GM12878 (cell line): ENCODE data around the gene SELENOP. TPM values are rescaled to one million over a fixed set of nuclear protein-coding genes. Genes with fewer than 3 reads are reported as not detected.
A peak's percentile ranks its signal among the peaks of the same experiment; 100 is the strongest.

Experiments
- BACH1 ChIP-seq: fragments of 450-650 bp; IDR thresholded peaks from 2 replicates; pipeline ENCODE4 v1.6.1; 2017; ENCODE audit warnings: mild to moderate bottlenecking, borderline replicate concordance
- CBFB ChIP-seq: IDR thresholded peaks from 2 replicates; pipeline ENCODE4 v1.6.1; 2016; ENCODE audit warnings: antibody characterized with exemption, low read depth
- CBX5 ChIP-seq: sonication (generic); IDR thresholded peaks from 2 replicates; pipeline ENCODE4 v1.6.1; 2016; ENCODE audit warnings: low read depth, moderate library complexity, mild to moderate bottlenecking, inconsistent platforms
- GABPA ChIP-seq: IDR thresholded peaks from 2 replicates; pipeline ENCODE4 v1.6.1; 2014; ENCODE audit warnings: antibody characterized with exemption, low read depth, mild to moderate bottlenecking, inconsistent platforms
- HCFC1 ChIP-seq: fragments of 150-350 bp; IDR thresholded peaks from 2 replicates; pipeline ENCODE4 v1.6.1; 2014; ENCODE audit warnings: low read length
- NR2F1 ChIP-seq: fragments of 450-650 bp; conservative IDR thresholded peaks from 2 replicates; pipeline ENCODE4 v1.6.1; 2017; ENCODE audit warnings: mild to moderate bottlenecking
- SMAD5 ChIP-seq: IDR thresholded peaks from 2 replicates; pipeline ENCODE4 v1.6.1; 2016; ENCODE audit warnings: antibody characterized with exemption, low read depth
- TBL1XR1 ChIP-seq: IDR thresholded peaks from 2 replicates; pipeline ENCODE4 v1.6.1; 2012; ENCODE audit warnings: low read depth, low read length, improper control_type of control experiment
- ZNF24 ChIP-seq: fragments of 450-650 bp; IDR thresholded peaks from 2 replicates; pipeline ENCODE4 v1.6.1; 2017; ENCODE audit warnings: antibody characterized with exemption, mild to moderate bottlenecking
- polyA plus RNA-seq, 11 experiments: library from polyadenylated mRNA; depleted of rRNA in 4 of 11; unstranded in 6 of 11; stranded (reverse) in 5 of 11; fragments of >200 nt; fragmentation: Nextera tagmentation in 4 of 11; fragmentation: Illumina TruSeq in 1 of 11; extraction: Ambion mirVana in 4 of 11; extraction: Trizol in 1 of 11; gene quantifications; 1 replicate in 1 of 11; 2 replicates in 10 of 11; pipeline versions ENCODE4 v1.2.1 to v1.2.3, GENCODE V29; 2011 to 2016; ENCODE audit warnings: inconsistent platforms in 2 of 11, missing spikeins in 2 of 11, low read depth in 1 of 11
- total RNA-seq, 4 experiments: library from RNA; depleted of rRNA in 3 of 4; stranded (reverse); fragments of >200 nt in 3 of 4; fragmentation: Illumina TruSeq in 1 of 4; extraction: Trizol in 1 of 4; gene quantifications; 2 replicates each; pipeline versions ENCODE4 v1.2.1 to v1.2.3, GENCODE V29; 2013 to 2021
- TF ChIP-seq, protein P1 (sequence below): IDR thresholded peaks from 2 replicates; pipeline ENCODE4 v1.6.1; 2012; ENCODE audit warnings: improper control_type of control experiment, low read depth, low read length; ENCODE audit not compliant: insufficient replicate concordance
- TF ChIP-seq, protein P2 (sequence below): fragments of 450-650 bp; IDR thresholded peaks from 2 replicates; pipeline ENCODE4 v1.6.1; 2016; ENCODE audit warnings: mild to moderate bottlenecking
- TF ChIP-seq, protein P3 (sequence below): IDR thresholded peaks from 2 replicates; pipeline ENCODE4 v1.6.1; 2011; ENCODE audit warnings: low read depth, mild to moderate bottlenecking, low read length, moderate library complexity, borderline replicate concordance; ENCODE audit errors: extremely low read depth
- TF ChIP-seq, protein P4 (sequence below): fragments of 150-350 bp; IDR thresholded peaks from 2 replicates; pipeline ENCODE4 v1.6.1; 2014; ENCODE audit warnings: mild to moderate bottlenecking, low read depth, low read length
- TF ChIP-seq, protein P5 (sequence below): IDR thresholded peaks from 2 replicates; pipeline ENCODE4 v1.6.1; 2011; ENCODE audit warnings: low read depth, low read length, improper control_type of control experiment, borderline replicate concordance
- TF ChIP-seq, protein P6 (sequence below): fragments of 450-650 bp; IDR thresholded peaks from 2 replicates; pipeline ENCODE4 v1.6.1; 2016; ENCODE audit warnings: mild to moderate bottlenecking, moderate library complexity, borderline replicate concordance

SELENOP gene
- total and polyA plus RNA-seq, 10 of the 15 experiments (the other 5 are each of a cell fraction or from before 2014, with no cell fraction given) = 0.08 to 5.1 (median 0.88) TPM; not detected in 3

DNA sequence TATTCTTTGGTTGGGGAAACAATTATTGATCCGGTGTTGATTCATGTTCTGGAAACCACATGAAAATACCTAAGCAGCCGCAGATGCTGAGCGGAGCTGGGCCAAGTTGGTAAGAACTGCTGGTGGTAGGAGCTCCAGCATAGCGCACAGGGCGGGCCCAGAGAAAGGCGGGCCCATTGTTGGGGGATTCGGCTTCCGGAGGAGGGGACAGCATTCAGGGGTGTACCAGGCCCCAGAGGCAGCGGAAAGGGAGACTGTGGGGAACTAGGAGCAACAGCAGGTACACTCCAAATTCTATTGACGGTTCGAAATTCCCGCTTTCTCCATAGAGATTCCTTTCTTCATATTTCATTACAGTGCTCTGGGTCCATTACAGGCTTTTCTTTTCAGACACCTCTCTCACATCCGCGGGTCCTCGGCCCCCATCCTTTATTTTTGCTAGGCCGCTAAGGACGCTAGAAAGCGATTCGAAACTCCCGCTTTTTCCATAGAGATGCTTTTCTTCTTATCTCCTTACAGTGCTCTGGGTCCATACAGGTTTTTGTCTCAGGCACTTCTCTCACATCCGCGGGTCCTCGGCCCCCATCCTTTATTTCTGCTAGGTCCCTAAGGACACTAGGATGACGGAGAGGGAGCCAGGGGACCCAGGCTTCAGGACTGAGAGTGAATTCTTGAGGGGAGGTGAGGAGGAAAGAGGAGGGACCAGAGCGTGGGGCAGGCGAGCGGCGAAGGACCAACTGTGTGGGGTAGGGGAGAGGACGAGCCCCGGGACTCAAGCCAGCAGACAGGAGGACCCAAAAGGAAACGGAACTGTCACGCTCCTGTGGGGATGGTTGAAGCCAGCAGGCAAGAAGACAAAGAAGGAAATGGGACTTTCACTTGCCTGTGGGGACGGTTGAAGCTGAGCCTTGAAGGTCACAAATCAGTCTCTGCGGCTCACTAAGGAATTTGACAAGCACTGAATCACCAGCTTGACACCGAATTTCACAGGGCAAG, 54.8 kb downstream of the SELENOP start, which contains the start of gene CCDC152 (continued):
- TF ChIP-seq NR2F1 (no peak), SMAD5 (0 out of 2 replicates have a peak, but pooled peaks have one; percentile 43), BACH1 (no peak), HCFC1 (no peak), TBL1XR1 (no peak), ZNF24 (no peak), CBX5 (peak; percentile 68; the same call in 1 of the 2 replicates), GABPA (peak; percentile 98), CBFB (no peak)
- TF ChIP-seq, protein P1, sequence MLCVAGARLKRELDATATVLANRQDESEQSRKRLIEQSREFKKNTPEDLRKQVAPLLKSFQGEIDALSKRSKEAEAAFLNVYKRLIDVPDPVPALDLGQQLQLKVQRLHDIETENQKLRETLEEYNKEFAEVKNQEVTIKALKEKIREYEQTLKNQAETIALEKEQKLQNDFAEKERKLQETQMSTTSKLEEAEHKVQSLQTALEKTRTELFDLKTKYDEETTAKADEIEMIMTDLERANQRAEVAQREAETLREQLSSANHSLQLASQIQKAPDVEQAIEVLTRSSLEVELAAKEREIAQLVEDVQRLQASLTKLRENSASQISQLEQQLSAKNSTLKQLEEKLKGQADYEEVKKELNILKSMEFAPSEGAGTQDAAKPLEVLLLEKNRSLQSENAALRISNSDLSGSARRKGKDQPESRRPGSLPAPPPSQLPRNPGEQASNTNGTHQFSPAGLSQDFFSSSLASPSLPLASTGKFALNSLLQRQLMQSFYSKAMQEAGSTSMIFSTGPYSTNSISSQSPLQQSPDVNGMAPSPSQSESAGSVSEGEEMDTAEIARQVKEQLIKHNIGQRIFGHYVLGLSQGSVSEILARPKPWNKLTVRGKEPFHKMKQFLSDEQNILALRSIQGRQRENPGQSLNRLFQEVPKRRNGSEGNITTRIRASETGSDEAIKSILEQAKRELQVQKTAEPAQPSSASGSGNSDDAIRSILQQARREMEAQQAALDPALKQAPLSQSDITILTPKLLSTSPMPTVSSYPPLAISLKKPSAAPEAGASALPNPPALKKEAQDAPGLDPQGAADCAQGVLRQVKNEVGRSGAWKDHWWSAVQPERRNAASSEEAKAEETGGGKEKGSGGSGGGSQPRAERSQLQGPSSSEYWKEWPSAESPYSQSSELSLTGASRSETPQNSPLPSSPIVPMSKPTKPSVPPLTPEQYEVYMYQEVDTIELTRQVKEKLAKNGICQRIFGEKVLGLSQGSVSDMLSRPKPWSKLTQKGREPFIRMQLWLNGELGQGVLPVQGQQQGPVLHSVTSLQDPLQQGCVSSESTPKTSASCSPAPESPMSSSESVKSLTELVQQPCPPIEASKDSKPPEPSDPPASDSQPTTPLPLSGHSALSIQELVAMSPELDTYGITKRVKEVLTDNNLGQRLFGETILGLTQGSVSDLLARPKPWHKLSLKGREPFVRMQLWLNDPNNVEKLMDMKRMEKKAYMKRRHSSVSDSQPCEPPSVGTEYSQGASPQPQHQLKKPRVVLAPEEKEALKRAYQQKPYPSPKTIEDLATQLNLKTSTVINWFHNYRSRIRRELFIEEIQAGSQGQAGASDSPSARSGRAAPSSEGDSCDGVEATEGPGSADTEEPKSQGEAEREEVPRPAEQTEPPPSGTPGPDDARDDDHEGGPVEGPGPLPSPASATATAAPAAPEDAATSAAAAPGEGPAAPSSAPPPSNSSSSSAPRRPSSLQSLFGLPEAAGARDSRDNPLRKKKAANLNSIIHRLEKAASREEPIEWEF = no peak
- TF ChIP-seq, protein P2, sequence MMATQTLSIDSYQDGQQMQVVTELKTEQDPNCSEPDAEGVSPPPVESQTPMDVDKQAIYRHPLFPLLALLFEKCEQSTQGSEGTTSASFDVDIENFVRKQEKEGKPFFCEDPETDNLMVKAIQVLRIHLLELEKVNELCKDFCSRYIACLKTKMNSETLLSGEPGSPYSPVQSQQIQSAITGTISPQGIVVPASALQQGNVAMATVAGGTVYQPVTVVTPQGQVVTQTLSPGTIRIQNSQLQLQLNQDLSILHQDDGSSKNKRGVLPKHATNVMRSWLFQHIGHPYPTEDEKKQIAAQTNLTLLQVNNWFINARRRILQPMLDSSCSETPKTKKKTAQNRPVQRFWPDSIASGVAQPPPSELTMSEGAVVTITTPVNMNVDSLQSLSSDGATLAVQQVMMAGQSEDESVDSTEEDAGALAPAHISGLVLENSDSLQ = no peak
- TF ChIP-seq, protein P3, sequence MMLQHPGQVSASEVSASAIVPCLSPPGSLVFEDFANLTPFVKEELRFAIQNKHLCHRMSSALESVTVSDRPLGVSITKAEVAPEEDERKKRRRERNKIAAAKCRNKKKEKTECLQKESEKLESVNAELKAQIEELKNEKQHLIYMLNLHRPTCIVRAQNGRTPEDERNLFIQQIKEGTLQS = no peak
- TF ChIP-seq, protein P4, sequence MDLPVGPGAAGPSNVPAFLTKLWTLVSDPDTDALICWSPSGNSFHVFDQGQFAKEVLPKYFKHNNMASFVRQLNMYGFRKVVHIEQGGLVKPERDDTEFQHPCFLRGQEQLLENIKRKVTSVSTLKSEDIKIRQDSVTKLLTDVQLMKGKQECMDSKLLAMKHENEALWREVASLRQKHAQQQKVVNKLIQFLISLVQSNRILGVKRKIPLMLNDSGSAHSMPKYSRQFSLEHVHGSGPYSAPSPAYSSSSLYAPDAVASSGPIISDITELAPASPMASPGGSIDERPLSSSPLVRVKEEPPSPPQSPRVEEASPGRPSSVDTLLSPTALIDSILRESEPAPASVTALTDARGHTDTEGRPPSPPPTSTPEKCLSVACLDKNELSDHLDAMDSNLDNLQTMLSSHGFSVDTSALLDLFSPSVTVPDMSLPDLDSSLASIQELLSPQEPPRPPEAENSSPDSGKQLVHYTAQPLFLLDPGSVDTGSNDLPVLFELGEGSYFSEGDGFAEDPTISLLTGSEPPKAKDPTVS = no peak
- TF ChIP-seq, protein P5, sequence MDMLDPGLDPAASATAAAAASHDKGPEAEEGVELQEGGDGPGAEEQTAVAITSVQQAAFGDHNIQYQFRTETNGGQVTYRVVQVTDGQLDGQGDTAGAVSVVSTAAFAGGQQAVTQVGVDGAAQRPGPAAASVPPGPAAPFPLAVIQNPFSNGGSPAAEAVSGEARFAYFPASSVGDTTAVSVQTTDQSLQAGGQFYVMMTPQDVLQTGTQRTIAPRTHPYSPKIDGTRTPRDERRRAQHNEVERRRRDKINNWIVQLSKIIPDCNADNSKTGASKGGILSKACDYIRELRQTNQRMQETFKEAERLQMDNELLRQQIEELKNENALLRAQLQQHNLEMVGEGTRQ = no peak
- TF ChIP-seq, protein P6, sequence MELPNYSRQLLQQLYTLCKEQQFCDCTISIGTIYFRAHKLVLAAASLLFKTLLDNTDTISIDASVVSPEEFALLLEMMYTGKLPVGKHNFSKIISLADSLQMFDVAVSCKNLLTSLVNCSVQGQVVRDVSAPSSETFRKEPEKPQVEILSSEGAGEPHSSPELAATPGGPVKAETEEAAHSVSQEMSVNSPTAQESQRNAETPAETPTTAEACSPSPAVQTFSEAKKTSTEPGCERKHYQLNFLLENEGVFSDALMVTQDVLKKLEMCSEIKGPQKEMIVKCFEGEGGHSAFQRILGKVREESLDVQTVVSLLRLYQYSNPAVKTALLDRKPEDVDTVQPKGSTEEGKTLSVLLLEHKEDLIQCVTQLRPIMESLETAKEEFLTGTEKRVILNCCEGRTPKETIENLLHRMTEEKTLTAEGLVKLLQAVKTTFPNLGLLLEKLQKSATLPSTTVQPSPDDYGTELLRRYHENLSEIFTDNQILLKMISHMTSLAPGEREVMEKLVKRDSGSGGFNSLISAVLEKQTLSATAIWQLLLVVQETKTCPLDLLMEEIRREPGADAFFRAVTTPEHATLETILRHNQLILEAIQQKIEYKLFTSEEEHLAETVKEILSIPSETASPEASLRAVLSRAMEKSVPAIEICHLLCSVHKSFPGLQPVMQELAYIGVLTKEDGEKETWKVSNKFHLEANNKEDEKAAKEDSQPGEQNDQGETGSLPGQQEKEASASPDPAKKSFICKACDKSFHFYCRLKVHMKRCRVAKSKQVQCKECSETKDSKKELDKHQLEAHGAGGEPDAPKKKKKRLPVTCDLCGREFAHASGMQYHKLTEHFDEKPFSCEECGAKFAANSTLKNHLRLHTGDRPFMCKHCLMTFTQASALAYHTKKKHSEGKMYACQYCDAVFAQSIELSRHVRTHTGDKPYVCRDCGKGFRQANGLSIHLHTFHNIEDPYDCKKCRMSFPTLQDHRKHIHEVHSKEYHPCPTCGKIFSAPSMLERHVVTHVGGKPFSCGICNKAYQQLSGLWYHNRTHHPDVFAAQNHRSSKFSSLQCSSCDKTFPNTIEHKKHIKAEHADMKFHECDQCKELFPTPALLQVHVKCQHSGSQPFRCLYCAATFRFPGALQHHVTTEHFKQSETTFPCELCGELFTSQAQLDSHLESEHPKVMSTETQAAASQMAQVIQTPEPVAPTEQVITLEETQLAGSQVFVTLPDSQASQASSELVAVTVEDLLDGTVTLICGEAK = peak; percentile 72; the same call in 1 of the 2 replicates
